Stimulated activated CD8-positive, alpha-beta memory T cell treated with anti-CD3 and anti-CD28 coated beads, Interleukin-4, amount 100 ng/mL, for 48 hours (primary cell): ENCODE results near the gene ZNF32.
"Not testable (repeated sequence)": the region's sequence is repeated elsewhere in the genome, so short reads cannot be mapped to it uniquely, and the experiment has no call there.

Source experiments
- DNase-seq: peaks from one replicate; pipeline ENCODE4 v3.0.0-alpha.2; 2020

ZNF32 gene

DNA sequence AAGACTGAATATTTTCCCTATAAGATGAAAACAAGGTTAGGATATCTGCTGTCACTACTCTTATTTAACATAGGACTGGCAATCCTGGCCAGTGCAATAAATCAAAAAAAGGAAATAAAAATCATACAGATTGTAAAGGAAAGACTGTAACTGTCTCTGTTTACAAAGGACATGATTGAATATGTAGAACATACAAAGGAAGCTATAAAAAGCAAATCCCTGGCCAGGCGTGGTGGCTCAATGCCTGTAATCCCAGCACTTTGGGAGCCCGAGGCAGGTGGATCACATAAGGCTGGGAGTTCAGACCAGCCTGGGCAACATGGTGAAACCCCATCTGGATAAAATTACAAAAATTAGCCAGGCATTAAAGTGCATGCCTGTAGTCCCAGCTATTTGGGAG, 26.6 kb downstream of the ZNF32 start:
- no peak for DNase-seq

DNA sequence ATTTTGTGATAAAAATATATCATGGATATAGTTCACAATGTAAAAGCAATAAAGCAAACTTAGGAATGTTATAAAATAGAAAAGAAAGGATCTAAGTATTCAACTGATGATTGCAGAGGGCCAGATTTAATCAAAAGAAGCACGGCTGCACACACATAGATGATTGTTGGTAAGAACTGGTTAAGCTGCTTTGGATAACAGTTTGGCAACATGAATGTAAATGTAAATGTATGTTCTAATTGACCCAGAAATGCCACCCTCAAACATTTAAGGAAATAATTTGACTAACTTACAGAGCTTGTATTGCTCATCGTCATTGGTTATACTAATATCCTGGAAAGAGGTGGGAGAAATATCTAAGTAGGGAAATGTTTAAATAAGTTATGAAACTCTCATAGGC, 29.3 kb downstream of the ZNF32 start:
- DNase-seq: no peak

DNA sequence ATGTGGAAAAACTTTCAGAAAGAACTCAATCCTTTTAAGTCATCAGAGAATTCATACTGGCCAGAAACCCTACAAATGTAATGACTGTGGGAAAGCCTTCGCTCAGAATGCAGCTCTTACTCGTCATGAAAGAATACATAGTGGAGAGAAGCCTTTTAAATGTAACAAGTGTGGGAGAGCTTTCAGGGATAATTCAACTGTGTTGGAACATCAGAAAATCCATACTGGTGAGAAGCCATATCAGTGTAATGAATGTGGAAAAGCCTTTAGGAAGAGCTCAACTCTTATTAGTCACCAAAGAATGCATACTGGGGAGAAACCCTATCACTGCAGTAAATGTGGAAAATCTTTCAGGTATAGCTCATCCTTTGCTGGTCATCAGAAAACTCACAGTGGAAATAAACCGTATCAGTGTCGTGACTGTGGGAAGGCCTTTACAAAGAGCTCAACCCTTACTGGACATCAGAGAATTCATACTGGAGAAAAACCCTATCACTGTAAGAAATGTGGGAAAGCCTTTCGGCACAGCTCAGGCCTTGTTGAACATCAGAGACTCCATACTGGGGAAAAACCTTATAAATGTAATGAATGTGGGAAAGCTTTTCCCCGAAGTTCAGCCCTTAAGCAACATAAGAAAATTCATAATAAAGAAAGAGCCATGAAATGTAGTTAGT, 31.8 kb downstream of the ZNF32 start:
- no peak for DNase-seq

DNA sequence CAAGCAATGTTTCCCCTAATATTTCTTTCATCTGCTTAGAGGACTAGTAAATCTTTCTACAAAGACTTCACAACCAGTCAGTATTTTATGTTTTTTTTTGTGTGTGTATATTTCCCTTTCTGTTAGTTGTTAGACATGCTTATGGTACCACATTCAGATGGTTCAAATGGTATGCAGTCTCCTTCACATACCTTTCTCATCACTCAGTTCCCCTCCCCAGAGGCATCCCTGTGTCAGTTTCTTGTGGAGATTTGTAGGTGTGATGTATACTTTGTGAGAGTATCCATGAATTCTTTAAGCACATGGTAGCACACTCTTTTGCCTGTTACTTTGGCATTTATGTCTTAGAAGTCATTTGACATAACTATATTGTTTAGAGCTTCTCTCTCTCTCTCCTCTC, 38.0 kb downstream of the ZNF32 start:
- DNase-seq: no peak

DNA sequence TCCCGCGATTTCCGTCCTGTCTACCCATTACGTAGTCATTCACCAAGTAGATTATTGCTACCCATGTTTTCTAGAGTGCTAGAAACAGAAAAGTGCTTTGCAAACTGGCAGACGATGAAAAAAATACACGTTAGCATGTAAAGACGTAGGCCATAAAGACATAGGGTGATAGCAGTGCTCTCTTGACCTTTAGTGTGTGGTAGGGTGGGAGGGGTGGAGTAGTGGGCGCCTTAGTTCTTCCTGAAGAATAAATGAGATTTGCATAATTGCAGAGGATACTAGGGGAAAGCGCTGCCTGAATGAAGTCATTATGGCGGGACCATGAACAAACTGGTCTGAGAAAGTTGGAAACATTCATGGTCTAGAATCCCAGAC, 41.5 kb downstream of the ZNF32 start:
- no peak for DNase-seq

DNA sequence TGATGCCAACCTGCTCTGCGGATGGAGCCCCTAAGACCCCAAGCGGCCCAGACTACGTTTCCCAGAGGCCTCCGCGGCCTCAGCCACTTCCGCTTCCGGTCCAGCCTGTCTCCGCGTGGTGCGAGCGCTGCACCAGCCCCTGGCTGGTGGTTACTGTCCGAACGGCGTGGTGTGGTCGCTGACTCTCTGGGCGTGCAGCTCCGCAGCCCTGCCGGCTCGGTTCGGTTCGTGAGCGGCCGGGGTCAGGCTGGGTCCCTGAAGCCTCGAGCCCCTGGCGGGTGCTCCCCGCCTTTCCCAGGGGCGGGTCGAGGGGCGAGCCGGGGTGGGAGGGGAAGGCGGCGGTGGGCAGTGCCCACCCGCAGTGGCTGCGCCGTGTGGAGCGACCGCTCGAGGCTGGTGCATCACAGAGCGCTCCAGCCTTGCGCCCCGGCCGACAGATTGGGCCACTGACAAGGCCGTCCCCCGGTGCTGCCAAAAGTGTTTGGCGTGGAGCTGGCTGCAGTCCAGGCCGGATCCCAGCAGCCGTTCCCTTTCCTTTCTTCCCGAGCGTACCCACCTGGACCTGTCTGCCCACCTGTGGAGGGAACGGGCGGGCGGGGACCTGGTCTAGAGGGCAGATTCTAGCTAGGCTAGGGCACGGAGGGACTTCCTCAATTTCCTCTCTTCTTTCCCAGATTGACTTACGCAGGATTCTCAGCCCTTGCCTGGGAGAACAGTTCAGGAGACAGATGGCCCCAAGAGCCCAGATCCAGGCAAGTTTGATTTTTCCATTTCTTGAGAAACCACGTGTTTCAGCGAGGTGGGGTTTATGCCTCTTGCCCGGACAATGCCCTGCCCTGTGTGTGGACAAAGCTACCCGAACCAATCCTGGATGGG, 42.1 kb downstream of the ZNF32 start, which contains the start of gene ZNF485:
ZNF485 (plus strand) TSS at position 116 of the 876 bp plus-strand sequence; CDS start at position 729, 613 bp downstream.
- DNase-seq: peak; percentile 83

DNA sequence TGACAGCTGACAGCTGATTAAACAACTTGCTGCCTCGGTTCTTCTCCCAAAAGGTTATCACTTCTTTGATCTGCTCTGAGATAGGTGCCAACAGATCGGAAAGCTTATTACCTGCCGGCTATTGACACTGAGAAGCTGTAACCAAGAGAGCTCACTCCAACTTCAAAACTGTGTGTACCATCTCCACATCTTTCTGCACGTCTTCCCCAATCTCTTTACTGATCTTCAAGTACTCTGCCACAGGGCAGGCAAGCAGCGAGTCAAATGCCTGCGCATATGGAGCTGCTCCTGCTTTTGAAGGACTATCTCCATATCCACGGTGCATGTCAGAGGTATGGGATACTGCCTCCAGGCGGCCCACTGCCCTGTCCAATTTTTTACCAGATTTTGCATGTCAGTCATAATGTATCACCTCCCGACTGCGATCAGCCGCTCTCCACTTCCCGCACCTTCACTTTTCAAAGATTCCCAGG, 42.8 kb downstream of the ZNF32 start:
- DNase-seq: no peak

DNA sequence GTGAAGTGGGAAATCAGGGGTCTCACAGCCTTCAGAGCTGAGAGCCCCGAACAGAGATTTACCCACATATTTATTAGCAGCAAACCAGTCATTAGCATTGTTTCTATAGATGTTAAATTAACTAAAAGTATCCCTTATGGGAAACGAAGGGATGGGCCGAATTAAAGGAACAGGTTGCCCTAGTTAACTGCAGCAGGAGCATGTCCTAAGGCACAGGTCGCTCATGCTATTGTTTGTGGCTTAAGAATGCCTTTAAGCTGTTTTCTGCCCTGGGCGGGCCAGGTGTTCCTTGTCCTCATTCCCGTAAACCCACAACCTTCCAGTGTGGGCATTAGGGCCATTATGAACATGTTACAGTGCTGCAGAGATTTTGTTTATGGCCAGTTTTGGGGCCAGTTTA, 47.1 kb downstream of the ZNF32 start:
- not testable (repeated sequence) for DNase-seq

DNA sequence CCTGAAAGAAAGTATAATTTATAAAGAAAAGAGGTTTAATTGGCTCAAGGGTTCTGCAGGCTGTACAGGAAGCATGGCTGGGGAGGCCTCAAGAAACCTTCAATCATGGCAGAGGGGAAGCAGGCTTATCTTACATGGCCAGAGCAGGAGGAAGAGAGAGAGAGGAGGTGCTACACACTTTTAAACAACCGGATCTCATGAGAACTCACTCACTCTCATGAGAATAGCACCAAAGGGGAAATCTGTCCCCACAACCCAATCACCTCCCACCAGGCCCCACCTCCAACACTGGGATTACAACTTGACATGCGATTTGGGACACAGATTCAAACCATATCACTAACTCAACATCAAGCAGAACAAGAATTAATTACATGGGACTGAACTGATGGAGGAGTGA, 49.3 kb downstream of the ZNF32 start:
- DNase-seq: no peak

DNA sequence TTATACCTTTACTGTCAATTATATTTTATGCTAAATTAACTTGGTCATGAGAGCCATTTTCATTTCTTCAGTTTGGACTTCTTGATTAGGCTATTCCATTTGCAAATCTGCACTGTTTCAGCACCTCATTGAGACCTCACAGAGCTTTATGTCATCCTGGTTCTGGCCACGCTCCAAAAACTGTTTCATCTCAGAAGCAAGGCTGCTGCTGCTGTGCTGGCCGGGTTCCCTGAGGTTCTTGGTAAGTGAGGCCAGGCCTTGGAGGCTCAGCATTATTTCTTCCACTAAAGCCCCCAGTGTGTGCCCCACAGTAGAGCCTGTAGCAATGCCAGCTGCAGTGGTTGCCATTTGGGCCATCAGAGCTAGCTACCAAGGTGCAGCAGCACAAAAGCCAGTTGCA, 50.2 kb downstream of the ZNF32 start:
- DNase-seq: no peak

DNA sequence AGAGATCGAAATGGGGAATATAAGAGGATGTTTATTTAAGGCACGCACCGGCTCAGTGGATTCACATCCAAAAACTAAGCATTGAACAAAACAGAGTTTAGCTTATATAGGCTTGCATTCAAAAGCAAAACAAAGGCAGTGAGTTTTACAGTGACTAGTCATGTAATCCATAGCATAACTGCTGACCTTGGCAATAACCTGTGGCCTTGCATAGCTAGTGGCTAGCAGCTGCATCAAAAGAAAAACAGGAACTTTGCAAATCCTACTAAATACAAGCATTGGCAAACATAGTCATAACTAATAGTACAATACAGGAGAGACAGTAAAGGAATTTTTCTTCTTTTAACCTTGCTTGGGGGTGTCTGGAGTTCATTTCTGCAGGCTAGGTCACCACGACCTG, 52.1 kb downstream of the ZNF32 start:
- no peak for DNase-seq

DNA sequence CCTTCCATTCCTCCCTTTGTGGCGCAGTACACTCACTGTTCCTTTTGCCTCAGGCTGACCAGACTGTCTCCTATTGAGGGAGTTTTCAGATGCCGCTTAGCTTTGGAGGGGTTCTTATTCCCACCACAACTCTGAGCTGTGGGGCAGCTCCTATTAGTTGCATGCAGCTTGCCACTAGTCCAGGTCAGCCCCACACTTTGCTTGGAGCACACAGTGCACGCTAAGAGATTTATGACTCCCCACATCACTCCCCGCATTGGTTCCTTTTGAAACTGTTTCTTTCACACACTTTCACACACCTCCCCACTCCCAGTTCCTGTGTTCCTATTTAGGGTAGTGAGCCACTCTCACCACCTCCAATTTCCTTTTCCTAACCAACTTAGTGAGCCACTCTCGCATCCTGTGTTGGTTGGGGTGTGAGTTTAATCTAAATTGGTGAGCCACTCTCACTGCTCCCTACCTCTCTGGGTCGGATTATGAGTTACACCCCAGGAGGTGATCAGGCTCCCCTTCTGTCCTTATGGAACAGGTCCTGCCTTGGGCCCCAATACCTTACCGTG, 52.9 kb downstream of the ZNF32 start:
- DNase-seq: peak; percentile 50

DNA sequence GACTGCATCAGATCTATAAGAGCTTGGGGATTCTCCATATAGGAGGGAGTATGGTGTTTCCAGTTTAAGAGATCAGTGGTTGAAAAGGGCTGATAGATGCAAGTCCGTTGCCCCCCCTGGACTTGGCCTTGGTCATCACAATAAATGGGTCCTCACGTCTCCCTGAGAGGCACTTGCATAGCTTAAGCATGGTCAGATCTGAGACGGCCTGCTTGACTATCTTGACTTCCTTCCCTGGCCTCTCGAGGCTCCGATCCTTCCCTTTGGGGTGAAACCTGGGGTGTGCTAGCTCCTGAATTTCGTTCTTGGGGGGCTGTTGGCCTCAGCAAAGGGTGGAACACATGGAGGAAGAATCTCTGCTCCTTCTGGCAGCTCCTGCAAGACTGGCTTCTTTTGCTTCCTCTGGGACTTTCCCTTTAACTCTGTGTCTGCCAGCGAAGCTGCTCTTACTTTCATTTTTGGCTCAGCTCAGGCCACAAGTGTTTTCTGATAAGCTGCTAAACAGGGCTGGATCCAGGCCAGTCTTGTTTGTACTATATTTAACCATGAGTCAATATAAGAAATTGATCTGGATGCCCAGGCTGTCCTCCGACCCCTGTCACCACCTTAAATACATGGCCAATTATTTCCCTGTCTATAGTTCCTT, 53.6 kb downstream of the ZNF32 start:
- DNase-seq: peak; percentile 45
